HCT116 (cell line): Measurements from ENCODE around the gene TDRD3. TPM values are rescaled to one million over a fixed set of nuclear protein-coding genes. Genes with fewer than 3 reads are reported as not detected.

Experiments used
- ATAC-seq: fragments of 200-7000 bp; cut with Tn5 transposase; 2 replicates; pipeline ENCODE4 v1.9.1; 2020; ENCODE audit warnings: mild to moderate bottlenecking, moderate library complexity
- BruUV-seq: library from RNA; stranded (reverse); fragments of 400-500 nt; replicated peaks from 2 replicates; lab custom pipeline; 2021; lab: Mats Ljungman, UMichigan
- CTCF ChIA-PET: fragments of 300-600 bp; sonication (Branson Sonifier 250); formaldehyde crosslinking; loops from one replicate; lab custom pipeline; 2021; ENCODE audit warnings: antibody characterized with exemption; lab: Charles Lee
- POLR2A ChIA-PET: fragments of 300-600, 350-600 bp; sonication (Branson Sonifier 250); formaldehyde crosslinking; loops from one replicate; lab custom pipeline; 2021; ENCODE audit warnings: antibody characterized with exemption; lab: Charles Lee
- RAD21 ChIA-PET, 2 experiments: fragments of 300-600 bp; sonication (Branson Sonifier 250); formaldehyde crosslinking; loops; one replicate each; lab custom pipeline; 2023; ENCODE audit warnings: low total read pairs in 2 of 2; ENCODE audit not compliant: uncharacterized antibody in 2 of 2, unreplicated experiment in 2 of 2, low non-redundant PET in 1 of 2; lab: Charles Lee
- DNase-seq: peaks from one replicate; pipeline ENCODE4 v3.0.0-alpha.2; 2010; ENCODE audit warnings: low read depth, low spot score
- H2AFZ ChIP-seq: fragments of 200-600 bp; shearing (Covaris generic), sonication (generic); 2 replicates; pipeline ENCODE4 v1.6.1; 2017; ENCODE audit warnings: low read depth, mixed run types, mixed read lengths, antibody characterized with exemption, low read length; ENCODE audit not compliant: poor library complexity, severe bottlenecking
- H3K27ac ChIP-seq: 2 replicates; pipeline ENCODE4 v1.5.1; 2012; ENCODE audit warnings: low read depth, low read length
- H3K27me3 ChIP-seq: fragments of 200-600 bp; sonication (generic); 2 replicates; pipeline ENCODE4 v1.6.1; 2016; ENCODE audit warnings: mixed run types, low read length, mixed read lengths; ENCODE audit not compliant: insufficient read depth
- H3K36me3 ChIP-seq, 2 experiments: fragments of 200-500 bp in 1 of 2; fragments of 200-600 bp in 1 of 2; sonication (Bioruptor generic) in 1 of 2; sonication (generic) in 1 of 2; 2 replicates each; pipeline versions ENCODE4 v1.5.1 to v1.6.1; 2014 to 2016; ENCODE audit warnings: low read length in 2 of 2, inconsistent platforms in 1 of 2, mixed read lengths in 1 of 2, mixed run types in 1 of 2; ENCODE audit not compliant: insufficient read depth in 2 of 2, control insufficient read depth in 1 of 2
- H3K4me1 ChIP-seq, 2 experiments: fragments of 200-600 bp in 1 of 2; sonication (generic) in 1 of 2; 2 replicates each; pipeline versions ENCODE4 v1.5.1 to v1.6.1; 2012 to 2017; ENCODE audit warnings: low read length in 2 of 2, inconsistent platforms in 1 of 2, mild to moderate bottlenecking in 1 of 2, mixed read lengths in 1 of 2, mixed run types in 1 of 2, moderate library complexity in 1 of 2; ENCODE audit not compliant: insufficient read depth in 2 of 2, control insufficient read depth in 1 of 2
- H3K4me2 ChIP-seq: fragments of 200-600 bp; sonication (generic); 2 replicates; pipeline ENCODE4 v1.6.1; 2017; ENCODE audit warnings: mixed run types, low read length, mixed read lengths
- H3K4me3 ChIP-seq, 2 experiments: fragments of 200-600 bp in 1 of 2; sonication (generic) in 1 of 2; replicated peaks in 1 of 2; 2 replicates each; pipeline ENCODE4 v1.5.1; 2011 to 2016; ENCODE audit warnings: low read length in 2 of 2, control low read depth in 1 of 2, low read depth in 1 of 2, mild to moderate bottlenecking in 1 of 2, mixed read lengths in 1 of 2, mixed run types in 1 of 2
- H3K79me2 ChIP-seq: fragments of 200-600 bp; sonication (generic); 2 replicates; pipeline ENCODE4 v1.6.1; 2017; ENCODE audit warnings: mild to moderate bottlenecking, mixed run types, low read length, moderate library complexity, mixed read lengths; ENCODE audit not compliant: insufficient read depth
- H3K9ac ChIP-seq: fragments of 200-600 bp; sonication (generic); 2 replicates; pipeline ENCODE4 v1.6.1; 2016; ENCODE audit warnings: low read length, mixed read lengths
- H3K9me2 ChIP-seq: fragments of 200-600 bp; sonication (generic), shearing (Covaris generic); 2 replicates; pipeline ENCODE4 v1.6.1; 2017; ENCODE audit warnings: mixed run types, mild to moderate bottlenecking, moderate library complexity; ENCODE audit not compliant: insufficient read depth
- H3K9me3 ChIP-seq, 2 experiments: fragments of 200-500 bp in 1 of 2; fragments of 200-600 bp in 1 of 2; sonication (Bioruptor generic) in 1 of 2; sonication (generic) in 1 of 2; 2 replicates each; pipeline ENCODE4 v1.6.1; 2014 to 2017; ENCODE audit warnings: low read length in 2 of 2, mixed read lengths in 2 of 2, inconsistent platforms in 1 of 2, low read depth in 1 of 2, mild to moderate bottlenecking in 1 of 2, mixed run types in 1 of 2, moderate library complexity in 1 of 2; ENCODE audit not compliant: control insufficient read depth in 1 of 2, insufficient read depth in 1 of 2
- H4K20me1 ChIP-seq: fragments of 200-600 bp; sonication (generic), shearing (Covaris generic); 2 replicates; pipeline ENCODE4 v1.6.1; 2017; ENCODE audit warnings: mixed run types, mild to moderate bottlenecking, moderate library complexity; ENCODE audit not compliant: insufficient read depth
- ATF3 ChIP-seq: IDR thresholded peaks from 2 replicates; pipeline ENCODE4 v1.6.1; 2012
- CBX3 ChIP-seq: IDR thresholded peaks from 2 replicates; pipeline ENCODE4 v1.6.1; 2012; ENCODE audit warnings: low read depth
- CEBPB ChIP-seq: IDR thresholded peaks from 2 replicates; pipeline ENCODE4 v1.6.1; 2012; ENCODE audit warnings: low read depth
- CTCF ChIP-seq, 3 experiments: fragments of 200-600 bp in 1 of 3; sonication (generic) in 1 of 3; IDR thresholded peaks in 2 of 3; conservative IDR thresholded peaks in 1 of 3; 2 replicates each; pipeline ENCODE4 v1.5.1; 2012 to 2017; ENCODE audit warnings: low read depth in 2 of 3, low read length in 2 of 3, antibody characterized with exemption in 1 of 3, borderline replicate concordance in 1 of 3, control low read depth in 1 of 3, mild to moderate bottlenecking in 1 of 3, mixed read lengths in 1 of 3, mixed run types in 1 of 3, moderate library complexity in 1 of 3; ENCODE audit not compliant: insufficient read depth in 1 of 3
- ELF1 ChIP-seq: IDR thresholded peaks from 2 replicates; pipeline ENCODE4 v1.6.1; 2012; ENCODE audit warnings: low read depth, borderline replicate concordance
- EZH2phosphoT487 ChIP-seq: fragments of 200-600 bp; IDR thresholded peaks from 2 replicates; pipeline ENCODE4 v1.6.1; 2018; ENCODE audit warnings: antibody characterized with exemption, borderline replicate concordance
- FOSL1 ChIP-seq: IDR thresholded peaks from 2 replicates; pipeline ENCODE4 v1.6.1; 2012; ENCODE audit warnings: low read depth
- JUND ChIP-seq: IDR thresholded peaks from 2 replicates; pipeline ENCODE4 v1.6.1; 2012
- MAX ChIP-seq: IDR thresholded peaks from 2 replicates; pipeline ENCODE4 v1.6.1; 2012
- POLR2A ChIP-seq: IDR thresholded peaks from 2 replicates; pipeline ENCODE4 v1.7.0; 2011; ENCODE audit warnings: borderline replicate concordance; ENCODE audit not compliant: insufficient read depth, insufficient read length; ENCODE audit errors: extremely low read depth
- POLR2AphosphoS5 ChIP-seq: IDR thresholded peaks from 2 replicates; pipeline ENCODE4 v1.6.1; 2011; ENCODE audit warnings: mild to moderate bottlenecking, low read depth, low read length, moderate library complexity
- RAD21 ChIP-seq: IDR thresholded peaks from 2 replicates; pipeline ENCODE4 v1.6.1; 2012; ENCODE audit warnings: low read depth, mild to moderate bottlenecking
- SP1 ChIP-seq: IDR thresholded peaks from 2 replicates; pipeline ENCODE4 v1.6.1; 2012; ENCODE audit warnings: low read depth
- SRF ChIP-seq: IDR thresholded peaks from 2 replicates; pipeline ENCODE4 v1.6.1; 2012; ENCODE audit warnings: low read depth
- TCF7L2 ChIP-seq: IDR thresholded peaks from 2 replicates; pipeline ENCODE4 v1.7.0; 2011; ENCODE audit warnings: borderline replicate concordance, inconsistent platforms; ENCODE audit not compliant: insufficient read depth, insufficient read length; ENCODE audit errors: extremely low read depth
- YY1 ChIP-seq: IDR thresholded peaks from 2 replicates; pipeline ENCODE4 v1.6.1; 2011; ENCODE audit warnings: low read length, low read depth, moderate library complexity, mild to moderate bottlenecking; ENCODE audit not compliant: insufficient replicate concordance; ENCODE audit errors: extremely low read depth
- ZBTB33 ChIP-seq: IDR thresholded peaks from 2 replicates; pipeline ENCODE4 v1.6.1; 2011; ENCODE audit warnings: mild to moderate bottlenecking, low read length, moderate library complexity; ENCODE audit not compliant: insufficient replicate concordance; ENCODE audit errors: extremely low read depth
- ZFX ChIP-seq: fragments of 450-650 bp; IDR thresholded peaks from 2 replicates; pipeline ENCODE4 v1.6.1; 2017
- ZNF274 ChIP-seq: fragments of 200-500 bp; sonication (Bioruptor generic); IDR thresholded peaks from 2 replicates; pipeline ENCODE4 v1.6.1; 2014; ENCODE audit warnings: mild to moderate bottlenecking, low read depth, low read length, inconsistent platforms
- intact Hi-C: fragments of 100-400 bp; cut with micrococcal nuclease; formaldehyde crosslinking; loops from 2 replicates; pipeline ENCODE4 v1.10.0; 2022
- total RNA-seq: library from RNA; stranded (reverse); gene quantifications from one replicate; pipeline ENCODE4 v1.2.1, GENCODE V29; 2021; ENCODE audit not compliant: unreplicated experiment

TDRD3 gene
- total RNA-seq, 1 experiment from 2014 or later: 16.9 TPM

- Histone ChIP-seq H3K4me1 (no peaks in the 10 kb centered on the region), H3K4me2 (no peak overlapping the region), H2AFZ (no peak overlapping the region), H3K27me3 (peaks cover 7% of the 10 kb centered on the region), H3K9me2 (no peaks in the 10 kb centered on the region), H3K36me3 (no peaks in the 10 kb centered on the region), H3K4me3 (no peak overlapping the region), H4K20me1 (no peaks in the 10 kb centered on the region), H3K27ac (no peak overlapping the region), H3K9ac (no peak overlapping the region), H3K9me3 (no peaks in the 10 kb centered on the region)
- ChIA-PET CTCF (no interaction called here), RAD21 (no interaction called here), POLR2A (no interaction called here)
- intact Hi-C loops: no loop called here
- DNase-seq: no peak
- BruUV-seq: no TSS peak
- no peak for ATAC-seq
- TF ChIP-seq FOSL1: no peak
- no peak for TF ChIP-seq CEBPB
- no peak for TF ChIP-seq MAX
- TF ChIP-seq TCF7L2: no peak
- no peak for TF ChIP-seq ATF3
- TF ChIP-seq POLR2A: no peak
- TF ChIP-seq SRF: no peak
- TF ChIP-seq SP1: no peak
- TF ChIP-seq ZBTB33: no peak
- TF ChIP-seq YY1: no peak
- no peak for TF ChIP-seq ZFX
- no peak for TF ChIP-seq JUND
- no peak for TF ChIP-seq EZH2phosphoT487
- no peak for TF ChIP-seq ZNF274
- TF ChIP-seq CBX3: no peak
- TF ChIP-seq ELF1: no peak
- no peak for TF ChIP-seq RAD21
- TF ChIP-seq CTCF (IDR thresholded peaks at IDR 0.05 in 2 of 3, conservative IDR thresholded peaks at IDR 0.05 in 1 of 3; ENCODE audit: borderline replicate concordance in 1 of 3, insufficient read depth in 1 of 3, low read depth in 2 of 3, low read length in 2 of 3): no peak
- no peak for TF ChIP-seq POLR2AphosphoS5
- TF ChIP-seq, all 23 proteins: peak for 0
- no peaks in the 10 kb centered on the region for H3K79me2 ChIP-seq
Measured at GRCh38 chr13:60619461-60619860, 222.4 kb downstream of the TDRD3 start.
